PFSK-1 (cell line): Measurements from ENCODE around the gene C5orf63.
A peak's percentile ranks its signal among the peaks of the same experiment; 100 is the strongest.

Experiments
- FOXP2 ChIP-seq: optimal IDR thresholded peaks from 2 replicates; pipeline ENCODE3; 2011; ENCODE audit warnings: borderline replicate concordance, control low read depth, inconsistent platforms; ENCODE audit not compliant: insufficient read depth; ENCODE audit errors: extremely low read length, extremely low read depth
- POLR2AphosphoS5 ChIP-seq: IDR thresholded peaks from 2 replicates; pipeline ENCODE4 v1.6.1; 2012; ENCODE audit warnings: low read depth, mild to moderate bottlenecking, control low read depth, low read length, moderate library complexity
- SIN3A ChIP-seq: IDR thresholded peaks from 2 replicates; pipeline ENCODE4 v1.6.1; 2012; ENCODE audit warnings: mild to moderate bottlenecking, low read length, moderate library complexity, borderline replicate concordance; ENCODE audit not compliant: insufficient read depth
- TAF1 ChIP-seq: IDR thresholded peaks from 2 replicates; pipeline ENCODE4 v1.6.1; 2012; ENCODE audit warnings: low read length, control low read depth, borderline replicate concordance; ENCODE audit not compliant: insufficient read depth
- TF ChIP-seq, protein P1 (sequence below), 2 experiments: IDR thresholded peaks; 2 replicates each; pipeline versions ENCODE4 v1.6.1 to v1.8.0; 2011 to 2012; ENCODE audit warnings: low read depth in 2 of 2, low read length in 2 of 2, control low read depth in 1 of 2, inconsistent platforms in 1 of 2, mild to moderate bottlenecking in 1 of 2, moderate library complexity in 1 of 2; ENCODE audit not compliant: insufficient read depth in 1 of 2

The C5orf63 gene

GRCh38 chr5:127092690-127093089 is 19.4 kb upstream of the C5orf63 start:
- no peak for TF ChIP-seq SIN3A
- no peak for TF ChIP-seq TAF1
- TF ChIP-seq, protein P1, sequence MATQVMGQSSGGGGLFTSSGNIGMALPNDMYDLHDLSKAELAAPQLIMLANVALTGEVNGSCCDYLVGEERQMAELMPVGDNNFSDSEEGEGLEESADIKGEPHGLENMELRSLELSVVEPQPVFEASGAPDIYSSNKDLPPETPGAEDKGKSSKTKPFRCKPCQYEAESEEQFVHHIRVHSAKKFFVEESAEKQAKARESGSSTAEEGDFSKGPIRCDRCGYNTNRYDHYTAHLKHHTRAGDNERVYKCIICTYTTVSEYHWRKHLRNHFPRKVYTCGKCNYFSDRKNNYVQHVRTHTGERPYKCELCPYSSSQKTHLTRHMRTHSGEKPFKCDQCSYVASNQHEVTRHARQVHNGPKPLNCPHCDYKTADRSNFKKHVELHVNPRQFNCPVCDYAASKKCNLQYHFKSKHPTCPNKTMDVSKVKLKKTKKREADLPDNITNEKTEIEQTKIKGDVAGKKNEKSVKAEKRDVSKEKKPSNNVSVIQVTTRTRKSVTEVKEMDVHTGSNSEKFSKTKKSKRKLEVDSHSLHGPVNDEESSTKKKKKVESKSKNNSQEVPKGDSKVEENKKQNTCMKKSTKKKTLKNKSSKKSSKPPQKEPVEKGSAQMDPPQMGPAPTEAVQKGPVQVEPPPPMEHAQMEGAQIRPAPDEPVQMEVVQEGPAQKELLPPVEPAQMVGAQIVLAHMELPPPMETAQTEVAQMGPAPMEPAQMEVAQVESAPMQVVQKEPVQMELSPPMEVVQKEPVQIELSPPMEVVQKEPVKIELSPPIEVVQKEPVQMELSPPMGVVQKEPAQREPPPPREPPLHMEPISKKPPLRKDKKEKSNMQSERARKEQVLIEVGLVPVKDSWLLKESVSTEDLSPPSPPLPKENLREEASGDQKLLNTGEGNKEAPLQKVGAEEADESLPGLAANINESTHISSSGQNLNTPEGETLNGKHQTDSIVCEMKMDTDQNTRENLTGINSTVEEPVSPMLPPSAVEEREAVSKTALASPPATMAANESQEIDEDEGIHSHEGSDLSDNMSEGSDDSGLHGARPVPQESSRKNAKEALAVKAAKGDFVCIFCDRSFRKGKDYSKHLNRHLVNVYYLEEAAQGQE (IDR thresholded peaks at IDR 0.05; ENCODE audit: insufficient read depth in 1 of 2, low read depth in 2 of 2, low read length in 2 of 2): no peak
- no peak for TF ChIP-seq POLR2AphosphoS5
- TF ChIP-seq FOXP2: no peak

DNA sequence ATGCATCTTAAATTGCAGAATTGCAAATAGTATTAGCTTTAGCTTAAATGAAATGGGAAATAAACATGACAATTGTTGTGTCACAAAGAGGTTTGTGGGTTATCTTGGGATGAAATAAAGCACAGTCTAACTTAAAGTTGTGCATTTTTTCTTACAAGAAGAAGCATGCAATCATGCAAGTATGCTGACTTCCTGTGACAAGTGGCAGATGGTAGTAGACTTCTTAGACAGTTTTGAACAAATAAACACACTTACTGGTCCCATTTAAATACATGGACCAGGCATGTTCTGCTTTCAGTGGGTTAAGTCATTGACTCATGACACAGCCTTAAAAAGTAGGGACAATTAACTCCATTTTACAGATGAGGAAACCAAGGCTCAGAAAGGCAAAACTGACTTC is 15.9 kb upstream of the C5orf63 start:
- no peak for TF ChIP-seq TAF1
- TF ChIP-seq SIN3A: no peak
- TF ChIP-seq, protein P1 (IDR thresholded peaks at IDR 0.05; ENCODE audit: insufficient read depth in 1 of 2, low read depth in 2 of 2, low read length in 2 of 2): no peak
- TF ChIP-seq POLR2AphosphoS5: no peak
- TF ChIP-seq FOXP2: no peak

DNA sequence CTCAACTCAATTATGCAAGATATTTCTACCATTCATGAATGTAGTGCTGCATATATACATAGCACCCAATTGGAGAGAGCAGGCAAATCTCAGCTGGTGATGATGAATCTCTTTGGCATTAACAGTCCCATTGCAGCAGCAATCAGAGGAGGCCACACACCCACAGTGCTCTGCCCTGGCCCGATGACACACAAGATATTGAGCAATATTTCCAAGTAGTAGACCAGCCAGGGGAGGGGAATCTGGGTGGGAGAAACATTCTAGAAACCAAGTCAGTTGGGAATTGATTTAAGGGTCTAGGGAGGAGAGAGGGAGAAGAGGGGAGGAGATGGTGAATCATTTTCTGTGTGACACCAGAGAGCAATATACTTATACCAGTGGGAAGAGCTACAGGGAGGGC is 14.9 kb upstream of the C5orf63 start:
- TF ChIP-seq, protein P1 (IDR thresholded peaks at IDR 0.05; ENCODE audit: insufficient read depth in 1 of 2, low read depth in 2 of 2, low read length in 2 of 2): no peak
- TF ChIP-seq TAF1: no peak
- TF ChIP-seq POLR2AphosphoS5: no peak
- TF ChIP-seq SIN3A: no peak
- no peak for TF ChIP-seq FOXP2

GRCh38 chr5:127086589-127086988 is 13.3 kb upstream of the C5orf63 start:
- TF ChIP-seq FOXP2 (no peak), SIN3A (no peak), TAF1 (no peak), POLR2AphosphoS5 (no peak)
- TF ChIP-seq, protein P1 (IDR thresholded peaks at IDR 0.05; ENCODE audit: insufficient read depth in 1 of 2, low read depth in 2 of 2, low read length in 2 of 2): no peak

GRCh38 chr5:127085796-127086195 is 12.5 kb upstream of the C5orf63 start:
- TF ChIP-seq POLR2AphosphoS5: no peak
- TF ChIP-seq, protein P1 (IDR thresholded peaks at IDR 0.05; ENCODE audit: insufficient read depth in 1 of 2, low read depth in 2 of 2, low read length in 2 of 2): peak in 1 of 2 experiments; percentile 69; a peak in 2 of 4 replicates
